GM10847 (cell line): Measurements from ENCODE around the gene ABHD2.

Experiments
- POLR2A ChIP-seq: IDR thresholded peaks from 2 replicates; pipeline ENCODE4 v1.6.1; 2011; ENCODE audit not compliant: insufficient read length; ENCODE audit errors: extremely low read depth

The ABHD2 gene

GRCh38 chr15:89198934-89199333 lies 110.7 kb downstream of the ABHD2 start:
- TF ChIP-seq POLR2A: no peak

- TF ChIP-seq POLR2A: no peak
Observed at GRCh38 chr15:89199746-89200145, 111.5 kb downstream of the ABHD2 start.

GRCh38 chr15:89200182-89200581 lies 111.9 kb downstream of the ABHD2 start:
- no peak for TF ChIP-seq POLR2A

- TF ChIP-seq POLR2A: no peak
Observed at GRCh38 chr15:89201465-89202005, 113.3 kb downstream of the ABHD2 start.

- TF ChIP-seq POLR2A: no peak
Observed at GRCh38 chr15:89203705-89204273, 115.5 kb downstream of the ABHD2 start.

GRCh38 chr15:89205991-89206585 lies 117.8 kb downstream of the ABHD2 start:
- no peak for TF ChIP-seq POLR2A

- TF ChIP-seq POLR2A: no peak
Observed at GRCh38 chr15:89206908-89207331, 118.7 kb downstream of the ABHD2 start.

GRCh38 chr15:89208256-89208655 lies 120.0 kb downstream of the ABHD2 start:
- TF ChIP-seq POLR2A: no peak

GRCh38 chr15:89209057-89209456 lies 120.8 kb downstream of the ABHD2 start:
- TF ChIP-seq POLR2A: no peak

GRCh38 chr15:89211678-89212170 lies 123.5 kb downstream of the ABHD2 start:
- TF ChIP-seq POLR2A: no peak

GRCh38 chr15:89215627-89216026 lies 127.4 kb downstream of the ABHD2 start:
- TF ChIP-seq POLR2A: no peak

- no peak for TF ChIP-seq POLR2A
Observed at GRCh38 chr15:89217031-89217430, 128.8 kb downstream of the ABHD2 start.

- TF ChIP-seq POLR2A: no peak
Observed at GRCh38 chr15:89217686-89218376, 129.6 kb downstream of the ABHD2 start.

- no peak for TF ChIP-seq POLR2A
Observed at GRCh38 chr15:89218531-89218930, 130.3 kb downstream of the ABHD2 start.

- TF ChIP-seq POLR2A: no peak
Observed at GRCh38 chr15:89221543-89221942, 133.3 kb downstream of the ABHD2 start, which contains the start of gene RLBP1. RLBP1 (minus strand) TSS chr15:89221579; CDS start chr15:89218975, 2,604 bp downstream.

GRCh38 chr15:89225588-89225987 lies 137.3 kb downstream of the ABHD2 start:
- no peak for TF ChIP-seq POLR2A

- TF ChIP-seq POLR2A: no peak
Observed at GRCh38 chr15:89226359-89227221, 138.3 kb downstream of the ABHD2 start.
